NK-92 (cell line): Measurements from ENCODE around the gene LRRFIP2.

Experiments
- DNase-seq: peaks from one replicate; lab custom pipeline; 2025; ENCODE audit not compliant: unreplicated experiment; lab: John Stamatoyannopoulos, UW

LRRFIP2 gene

DNA sequence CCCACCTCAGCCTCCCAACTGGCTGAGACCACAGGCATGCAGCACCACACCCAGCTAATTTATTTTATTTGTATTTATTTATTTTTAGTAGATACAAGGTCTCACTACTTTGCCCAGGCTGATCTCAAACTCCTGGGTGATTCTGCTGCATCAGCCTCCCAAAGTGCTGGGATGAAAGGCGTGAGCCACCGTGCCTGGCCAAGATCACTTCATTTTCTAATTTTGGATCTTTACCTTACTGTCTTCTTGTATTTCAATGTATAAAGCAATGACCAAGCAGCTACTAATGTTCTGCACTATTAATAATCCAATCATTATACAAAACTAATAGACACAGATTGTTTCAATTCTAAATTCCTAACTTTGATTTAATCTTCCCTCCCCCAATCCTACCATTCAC is 56.2 kb downstream of the LRRFIP2 start:
- no peak for DNase-seq

- no peak for DNase-seq
Observed at GRCh38 chr3:37117548-37117947, 56.8 kb downstream of the LRRFIP2 start.

DNA sequence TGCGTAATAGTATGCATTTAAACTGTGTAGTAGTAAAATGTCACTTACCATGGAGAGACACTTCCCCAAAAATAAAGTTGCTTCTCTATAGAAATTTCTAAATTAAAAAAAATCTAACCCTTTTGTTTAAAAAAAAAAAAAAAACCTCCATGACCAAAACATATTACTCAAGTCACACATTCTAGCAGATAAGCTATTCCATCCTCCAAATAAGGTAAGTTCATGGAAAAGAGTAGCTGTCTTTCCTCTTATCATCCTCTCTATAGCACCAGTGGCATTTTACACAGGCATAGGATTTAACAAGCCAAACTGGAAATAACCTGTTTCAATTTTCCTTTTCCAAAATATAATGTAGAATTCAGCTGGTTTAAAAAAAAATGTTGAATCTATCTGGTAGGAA is 57.4 kb downstream of the LRRFIP2 start:
- DNase-seq: no peak

GRCh38 chr3:37115446-37115845 is 58.9 kb downstream of the LRRFIP2 start:
- no peak for DNase-seq

DNA sequence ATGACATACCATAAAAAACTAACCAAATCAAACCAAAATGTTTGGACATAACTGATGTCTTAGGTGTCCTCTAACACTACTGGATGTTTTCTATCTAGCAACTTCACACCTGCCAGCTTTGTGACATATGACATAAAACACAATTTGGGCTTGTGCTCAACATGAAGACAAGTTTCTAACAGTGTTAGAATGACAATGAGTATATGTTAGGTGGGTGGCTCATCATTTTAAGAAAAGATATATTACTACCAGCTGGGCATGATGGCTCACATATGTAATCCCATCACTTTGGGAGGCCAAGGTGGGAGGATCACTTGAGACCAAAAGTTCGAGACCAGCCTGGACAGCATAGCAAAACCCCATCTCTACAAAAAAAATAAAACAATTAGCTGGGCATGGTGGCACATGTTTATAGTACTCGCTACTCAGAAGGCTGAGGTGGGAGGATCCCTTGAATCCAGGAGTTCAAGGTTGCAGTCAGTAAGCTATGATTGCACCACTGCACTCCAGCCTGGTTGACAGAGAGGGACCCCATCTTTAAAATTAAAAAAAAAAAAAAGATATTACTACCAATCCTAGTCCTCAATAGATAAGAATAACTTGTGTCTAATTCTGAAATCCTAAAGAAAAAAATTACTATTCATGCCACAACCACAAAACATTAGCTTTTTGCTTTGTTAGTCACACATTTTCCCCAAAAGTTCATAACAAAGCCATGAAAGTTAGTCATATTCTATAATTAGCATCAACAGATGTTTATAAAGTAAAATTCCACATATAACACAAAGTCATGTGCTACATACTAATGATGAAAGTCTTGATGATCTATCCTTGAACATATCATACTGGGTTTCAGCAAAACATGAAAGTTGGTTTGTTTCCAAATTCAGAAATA is 59.9 kb downstream of the LRRFIP2 start:
- DNase-seq: no peak

GRCh38 chr3:37112987-37113386 is 61.4 kb downstream of the LRRFIP2 start:
- DNase-seq: no peak

GRCh38 chr3:37111199-37111598 is 63.2 kb downstream of the LRRFIP2 start:
- no peak for DNase-seq

DNA sequence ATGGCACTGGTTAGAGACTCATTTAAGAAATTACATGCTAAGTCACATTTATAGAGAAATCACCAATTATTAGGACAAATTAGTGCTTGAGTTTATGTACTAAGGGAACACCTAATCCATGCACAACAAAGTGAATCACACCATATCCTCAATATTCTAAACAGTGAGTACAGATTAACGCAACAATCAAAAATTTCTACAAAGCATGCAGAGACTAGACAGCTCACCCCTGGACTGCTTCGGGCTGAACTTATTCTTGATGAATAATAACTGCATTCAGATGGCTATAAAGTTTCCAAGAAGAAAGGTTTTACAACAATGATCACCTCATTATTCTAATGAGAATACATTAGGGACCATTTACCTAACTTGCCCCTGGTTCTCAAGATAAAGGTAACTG is 66.5 kb downstream of the LRRFIP2 start:
- no peak for DNase-seq

GRCh38 chr3:37103103-37103808 is 71.1 kb downstream of the LRRFIP2 start:
- no peak for DNase-seq

- DNase-seq: no peak
Observed at GRCh38 chr3:37100411-37100810, 74.0 kb downstream of the LRRFIP2 start.

DNA sequence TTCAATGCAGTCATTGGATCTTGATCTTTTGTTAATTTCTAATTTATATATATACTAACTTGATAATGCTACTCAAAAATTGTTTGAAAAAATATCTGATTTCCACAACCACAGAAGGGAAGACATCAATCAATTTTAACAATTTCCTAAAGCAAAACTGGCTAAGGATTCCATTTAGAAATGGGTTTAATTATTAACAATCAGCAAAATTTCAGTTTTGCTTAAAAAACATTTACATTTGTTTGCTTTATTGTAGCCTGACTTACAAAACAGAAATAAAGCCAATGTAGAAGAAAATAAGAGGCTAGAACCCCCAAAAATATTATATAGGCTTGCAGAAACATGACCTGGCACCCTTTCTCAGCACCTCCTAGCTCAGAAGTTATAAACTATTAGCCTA is 74.9 kb downstream of the LRRFIP2 start:
- no peak for DNase-seq

DNA sequence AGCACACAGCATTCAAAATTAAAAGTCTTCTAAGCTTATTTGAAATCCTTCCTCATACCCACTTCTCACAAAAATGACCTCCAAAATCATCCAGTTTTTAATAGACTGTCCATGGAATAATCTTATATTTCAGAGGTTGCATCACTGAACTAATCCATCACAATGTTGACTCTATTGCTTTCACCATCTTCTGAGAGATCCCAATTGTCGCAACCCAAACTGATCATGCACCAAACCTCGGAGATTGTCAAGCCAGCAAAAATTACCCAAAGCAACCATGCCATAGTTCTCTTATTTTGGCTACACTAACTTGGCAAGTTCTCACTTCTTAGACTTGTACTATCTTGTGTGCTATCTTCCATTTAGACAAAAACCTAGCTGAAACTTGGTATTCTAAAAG is 75.5 kb downstream of the LRRFIP2 start:
- DNase-seq: no peak

- no peak for DNase-seq
Observed at GRCh38 chr3:37097776-37098175, 76.6 kb downstream of the LRRFIP2 start.

GRCh38 chr3:37096975-37097374 is 77.4 kb downstream of the LRRFIP2 start:
- DNase-seq: no peak

DNA sequence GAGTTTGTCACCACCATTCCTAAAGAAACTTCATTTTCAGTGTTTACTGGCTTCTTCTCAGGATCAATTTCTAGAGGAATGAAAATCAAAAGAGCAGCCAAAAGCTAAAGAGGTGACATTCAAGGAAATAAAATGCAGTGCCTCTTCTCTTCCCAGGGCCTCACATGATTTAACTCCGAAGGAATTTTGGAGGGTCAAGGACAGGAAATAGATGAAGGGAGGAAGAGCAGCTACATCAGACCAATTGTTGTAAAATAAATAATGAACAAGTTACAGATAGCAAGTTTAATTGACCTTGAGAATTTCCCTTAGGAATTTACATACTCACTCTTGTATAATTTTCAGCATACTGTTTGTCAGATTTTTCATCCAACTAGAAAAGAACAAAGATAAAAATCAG is 78.1 kb downstream of the LRRFIP2 start:
- no peak for DNase-seq

DNA sequence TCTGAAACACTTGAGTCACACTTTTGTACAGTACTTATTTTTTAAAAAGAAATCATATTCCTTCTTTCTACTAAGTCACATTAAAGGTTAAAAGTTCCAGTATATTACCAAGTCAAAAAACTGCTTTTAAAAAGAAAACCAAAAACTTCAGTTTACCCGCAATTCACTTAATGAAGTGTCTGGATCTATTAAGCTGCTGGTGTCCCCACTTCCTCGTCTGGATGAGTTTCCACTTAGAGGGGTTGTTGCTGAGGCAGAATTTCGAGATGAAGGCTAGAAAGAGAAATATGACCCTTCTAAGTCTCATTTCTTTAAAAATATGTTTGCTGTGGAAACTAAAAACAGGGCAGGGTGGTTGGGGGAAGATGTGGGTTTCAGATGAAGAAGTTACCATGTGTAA is 79.7 kb downstream of the LRRFIP2 start:
- no peak for DNase-seq

GRCh38 chr3:37093481-37093880 is 80.9 kb downstream of the LRRFIP2 start:
- no peak for DNase-seq

- DNase-seq: no peak
Observed at GRCh38 chr3:37092484-37092883, 81.9 kb downstream of the LRRFIP2 start.

- no peak for DNase-seq
Observed at GRCh38 chr3:37087870-37088269, 86.5 kb downstream of the LRRFIP2 start.

GRCh38 chr3:37086918-37087317 is 87.5 kb downstream of the LRRFIP2 start:
- no peak for DNase-seq

DNA sequence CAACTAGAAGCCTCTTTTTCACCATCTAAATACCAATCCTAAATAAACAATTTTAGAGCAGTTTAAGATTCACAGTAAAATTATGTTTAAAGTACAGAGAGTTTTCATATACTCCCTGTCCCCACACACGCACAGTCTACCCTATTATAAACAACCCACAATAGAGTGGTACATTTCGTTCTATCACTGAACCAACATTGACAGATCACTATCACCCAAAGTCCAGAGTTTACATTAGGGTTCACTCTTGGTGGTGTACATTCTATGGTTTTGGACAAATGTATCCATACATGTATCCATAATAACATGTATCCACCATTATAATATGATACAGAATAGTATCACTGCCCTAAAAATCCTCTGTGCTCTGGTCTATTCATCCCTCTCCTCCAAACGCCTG is 92.1 kb downstream of the LRRFIP2 start:
- DNase-seq: no peak

DNA sequence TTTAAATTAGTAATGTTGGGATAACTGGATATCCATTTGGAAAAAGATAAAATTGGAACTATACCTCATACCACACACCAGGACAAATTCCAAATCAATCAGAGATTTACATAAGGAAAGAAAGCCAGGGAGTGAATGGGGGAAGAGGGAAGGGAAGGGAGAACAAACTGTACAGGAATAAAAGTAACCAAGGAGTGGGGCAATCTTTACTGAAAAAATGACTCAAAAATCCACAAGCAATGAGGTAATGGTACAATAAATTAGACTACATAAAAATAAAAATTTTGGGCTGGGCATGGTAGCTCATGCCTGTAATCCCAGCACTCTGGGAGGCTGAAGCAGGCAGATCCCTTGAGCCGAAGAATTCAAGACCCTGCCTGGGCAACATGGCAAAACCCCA is 98.4 kb downstream of the LRRFIP2 start:
- DNase-seq: no peak
